OCI-LY3 (cell line): ENCODE data around the gene MAP6.

Source experiments
- H2AFZ ChIP-seq: fragments of 200-600, 300-600 bp; shearing (Covaris generic); 2 replicates; pipeline ENCODE4 v1.6.0; 2014; ENCODE audit warnings: antibody characterized with exemption, low read depth, low read length
- H3K27ac ChIP-seq: fragments of 200-600, 300-600 bp; sonication (generic); 2 replicates; pipeline ENCODE4 v1.5.1; 2014; ENCODE audit warnings: mild to moderate bottlenecking, low read length, moderate library complexity, mixed read lengths
- H3K27me3 ChIP-seq: fragments of 200-600, 300-600 bp; sonication (generic); 2 replicates; pipeline ENCODE4 v1.6.1; 2014; ENCODE audit warnings: low read depth, low read length, mixed read lengths
- H3K36me3 ChIP-seq: fragments of 200-600, 300-600 bp; sonication (generic); replicated peaks from 2 replicates; pipeline ENCODE3; 2014; ENCODE audit warnings: low read depth, low read length, mixed read lengths
- H3K4me1 ChIP-seq: fragments of 300-600, 200-600 bp; sonication (generic); 2 replicates; pipeline ENCODE4 v1.6.1; 2014; ENCODE audit warnings: low read length, mixed read lengths
- H3K4me2 ChIP-seq: fragments of 200-600, 300-600 bp; sonication (generic); 2 replicates; pipeline ENCODE4 v1.6.1; 2014; ENCODE audit warnings: low read length, mixed read lengths
- H3K4me3 ChIP-seq: fragments of 300-600, 200-600 bp; sonication (generic); 2 replicates; pipeline ENCODE4 v1.5.1; 2014; ENCODE audit warnings: antibody characterized with exemption, mild to moderate bottlenecking, low read length, moderate library complexity
- H3K79me2 ChIP-seq: fragments of 300-600, 200-600 bp; shearing (Covaris generic); 2 replicates; pipeline ENCODE4 v1.6.1; 2014; ENCODE audit warnings: mild to moderate bottlenecking, low read length, mixed read lengths
- H3K9ac ChIP-seq: fragments of 300-600, 200-600 bp; shearing (Covaris generic); 2 replicates; pipeline ENCODE4 v1.6.0; 2014; ENCODE audit warnings: mild to moderate bottlenecking, low read length, moderate library complexity
- H3K9me3 ChIP-seq: fragments of 200-600, 300-600 bp; shearing (Covaris generic); 2 replicates; pipeline ENCODE4 v1.6.1; 2014; ENCODE audit warnings: low read length, mixed read lengths; ENCODE audit not compliant: insufficient read depth
- H4K20me1 ChIP-seq: fragments of 200-600, 300-600 bp; sonication (generic); 2 replicates; pipeline ENCODE4 v1.6.1; 2016; ENCODE audit warnings: low read length, mixed read lengths; ENCODE audit not compliant: insufficient read depth
- EZH2phosphoT487 ChIP-seq: fragments of 200-600 bp; shearing (Covaris generic); IDR thresholded peaks from 2 replicates; pipeline ENCODE4 v1.6.1; 2018; ENCODE audit warnings: antibody characterized with exemption, mixed run types, low read depth
- TF ChIP-seq, protein P1 (sequence below): fragments of 200-600, 300-600 bp; sonication (generic); IDR thresholded peaks from 2 replicates; pipeline ENCODE4 v1.5.1; 2014; ENCODE audit warnings: antibody characterized with exemption, low read length, low read depth

MAP6 gene

DNA sequence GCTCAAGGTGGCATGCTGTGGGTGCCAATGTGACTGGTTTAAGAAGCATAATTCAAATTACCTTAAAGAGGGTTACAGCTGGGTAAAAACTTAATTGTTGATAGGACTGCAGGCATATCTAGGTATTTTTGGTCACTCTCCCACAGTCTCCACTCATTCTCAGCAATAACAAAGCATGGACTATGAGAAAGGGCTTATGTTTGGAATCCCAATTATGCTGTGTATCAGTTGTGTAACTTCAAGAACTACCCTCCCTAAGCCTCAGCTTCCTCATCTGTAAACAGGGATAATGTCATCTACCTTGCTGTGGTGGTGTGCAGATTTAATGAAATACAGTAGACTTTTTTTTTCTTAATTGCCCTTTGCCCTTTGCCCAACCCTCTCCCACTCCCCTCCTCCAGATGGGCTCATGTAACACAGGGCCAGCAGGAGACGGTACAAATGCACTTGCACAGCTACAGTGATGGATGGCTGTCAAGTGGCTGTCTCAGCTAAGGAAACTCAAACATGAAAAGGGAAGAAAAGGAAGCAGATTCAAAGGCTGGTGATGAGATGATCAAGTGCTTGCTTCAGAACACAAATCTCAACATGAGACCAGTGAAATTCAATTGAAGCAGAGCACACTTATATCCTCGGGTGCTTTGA is 37.6 kb downstream of the MAP6 start:
- Histone ChIP-seq H4K20me1 (no peaks in the 10 kb centered on the region), H3K9ac (no peak overlapping the region), H3K27me3 (peaks cover 28% of the 10 kb centered on the region), H3K4me1 (no peaks in the 10 kb centered on the region), H3K4me2 (no peak overlapping the region), H2AFZ (no peak overlapping the region), H3K4me3 (no peak overlapping the region), H3K27ac (no peak overlapping the region), H3K9me3 (no peaks in the 10 kb centered on the region), H3K79me2 (no peaks in the 10 kb centered on the region), H3K36me3 (no peaks in the 10 kb centered on the region)
- TF ChIP-seq, protein P1, sequence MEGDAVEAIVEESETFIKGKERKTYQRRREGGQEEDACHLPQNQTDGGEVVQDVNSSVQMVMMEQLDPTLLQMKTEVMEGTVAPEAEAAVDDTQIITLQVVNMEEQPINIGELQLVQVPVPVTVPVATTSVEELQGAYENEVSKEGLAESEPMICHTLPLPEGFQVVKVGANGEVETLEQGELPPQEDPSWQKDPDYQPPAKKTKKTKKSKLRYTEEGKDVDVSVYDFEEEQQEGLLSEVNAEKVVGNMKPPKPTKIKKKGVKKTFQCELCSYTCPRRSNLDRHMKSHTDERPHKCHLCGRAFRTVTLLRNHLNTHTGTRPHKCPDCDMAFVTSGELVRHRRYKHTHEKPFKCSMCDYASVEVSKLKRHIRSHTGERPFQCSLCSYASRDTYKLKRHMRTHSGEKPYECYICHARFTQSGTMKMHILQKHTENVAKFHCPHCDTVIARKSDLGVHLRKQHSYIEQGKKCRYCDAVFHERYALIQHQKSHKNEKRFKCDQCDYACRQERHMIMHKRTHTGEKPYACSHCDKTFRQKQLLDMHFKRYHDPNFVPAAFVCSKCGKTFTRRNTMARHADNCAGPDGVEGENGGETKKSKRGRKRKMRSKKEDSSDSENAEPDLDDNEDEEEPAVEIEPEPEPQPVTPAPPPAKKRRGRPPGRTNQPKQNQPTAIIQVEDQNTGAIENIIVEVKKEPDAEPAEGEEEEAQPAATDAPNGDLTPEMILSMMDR = no peak

DNA sequence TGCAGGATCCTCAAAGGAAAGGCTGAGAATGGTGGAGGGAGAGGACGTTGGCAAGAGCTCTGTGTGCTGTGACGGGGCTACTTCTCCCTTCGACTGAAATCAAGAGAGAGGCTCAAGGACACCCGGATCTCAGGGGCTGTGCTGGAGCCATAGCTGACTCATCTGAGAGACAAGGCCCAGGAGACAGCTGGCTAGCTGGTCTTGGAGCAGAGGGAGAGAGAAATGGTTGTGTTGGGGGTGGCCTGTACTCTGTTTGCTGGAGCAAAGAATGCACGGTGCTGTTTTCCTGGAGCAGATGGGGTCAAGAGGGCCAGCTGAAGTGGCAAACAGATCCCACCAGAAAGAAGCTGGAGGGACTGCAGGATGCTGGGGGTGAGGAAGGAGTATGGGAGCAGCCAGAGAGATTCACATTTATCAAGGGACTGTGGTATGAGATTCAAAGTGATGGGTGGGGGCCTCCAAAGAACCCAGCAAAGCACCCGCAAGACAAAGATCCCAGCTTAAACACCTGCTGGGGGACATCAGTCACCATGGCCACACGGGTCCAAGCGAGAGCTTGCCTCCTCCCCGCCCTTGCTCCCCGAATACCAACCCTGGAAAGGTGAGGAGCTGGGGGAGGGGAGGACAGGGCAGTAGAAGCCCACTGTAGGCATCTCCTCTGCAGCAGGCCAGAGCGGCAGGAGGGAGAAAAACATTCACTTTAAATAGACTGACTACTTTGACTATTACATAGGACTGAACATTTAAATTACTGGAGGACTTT is 40.8 kb downstream of the MAP6 start:
- Histone ChIP-seq H3K9ac (no peak overlapping the region), H3K4me2 (no peak overlapping the region), H3K27me3 (peaks cover 28% of the 10 kb centered on the region), H4K20me1 (no peaks in the 10 kb centered on the region), H3K4me1 (no peaks in the 10 kb centered on the region), H3K36me3 (no peaks in the 10 kb centered on the region), H3K4me3 (no peak overlapping the region), H3K9me3 (no peaks in the 10 kb centered on the region), H2AFZ (no peak overlapping the region), H3K79me2 (no peaks in the 10 kb centered on the region), H3K27ac (no peak overlapping the region)
- TF ChIP-seq, protein P1 = no peak
- no peak for TF ChIP-seq EZH2phosphoT487

DNA sequence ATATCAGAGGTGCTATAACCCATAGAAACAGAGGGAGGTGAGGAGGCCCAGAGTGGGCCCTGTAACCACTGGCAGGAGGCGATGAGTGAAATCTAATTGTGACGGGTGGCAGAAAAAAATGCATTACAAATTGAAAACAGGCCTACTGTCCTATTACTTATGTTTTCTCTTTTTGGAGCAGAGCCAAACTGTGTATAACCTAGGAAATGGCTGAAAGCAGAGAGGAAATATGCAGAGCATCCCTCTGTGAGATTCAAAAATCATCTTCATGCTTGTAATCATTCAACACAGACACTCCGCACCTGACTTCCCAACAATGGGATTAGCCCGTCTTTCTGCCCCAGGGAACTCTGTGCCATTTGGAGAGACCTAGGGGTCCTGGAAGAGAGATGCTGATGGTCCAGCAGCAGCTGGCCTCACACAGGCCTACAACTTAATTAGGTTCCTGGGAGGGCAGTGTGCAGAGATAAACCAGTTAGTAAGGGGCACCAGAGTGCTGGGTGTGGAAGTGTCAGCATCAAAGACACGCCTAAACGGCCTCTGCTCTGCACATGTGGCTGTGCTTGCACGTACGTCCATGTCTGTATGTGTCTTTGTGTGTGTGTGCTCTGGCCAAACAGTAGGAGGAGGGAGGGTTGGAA is 41.8 kb downstream of the MAP6 start:
- TF ChIP-seq EZH2phosphoT487 = no peak
- TF ChIP-seq, protein P1 = no peak
- H3K27ac ChIP-seq = no peak overlapping the region
- no peak overlapping the region for H3K9ac ChIP-seq
- no peaks in the 10 kb centered on the region for H3K9me3 ChIP-seq
- no peaks in the 10 kb centered on the region for H3K36me3 ChIP-seq
- H2AFZ ChIP-seq = no peak overlapping the region
- no peak overlapping the region for H3K4me3 ChIP-seq
- H3K27me3 ChIP-seq = peaks cover 22% of the 10 kb centered on the region
- H3K79me2 ChIP-seq = no peaks in the 10 kb centered on the region
- no peak overlapping the region for H3K4me2 ChIP-seq
- no peaks in the 10 kb centered on the region for H3K4me1 ChIP-seq
- H4K20me1 ChIP-seq = no peaks in the 10 kb centered on the region
